Activated naive CD8-positive, alpha-beta T cell treated with anti-CD3 and anti-CD28 coated beads, Interleukin-2, amount 50 U/mL, for 24 hours (primary cell): ENCODE measurements around the gene ABHD17B.
"Not testable (repeated sequence)": the region's sequence is repeated elsewhere in the genome, so short reads cannot be mapped to it uniquely, and the experiment has no call there.

ENCODE experiments used
- ATAC-seq: fragments of 150-1000 bp; cut with Tn5 transposase; one replicate; pipeline ENCODE4 v1.10.0; 2021
- DNase-seq: peaks from one replicate; pipeline ENCODE4 v3.0.0; 2021
- H3K27ac Mint-ChIP-seq: one replicate; pipeline ENCODE4 v1.8.0; 2021; ENCODE audit warnings: mild to moderate bottlenecking, mixed read lengths
- H3K27me3 Mint-ChIP-seq: one replicate; pipeline ENCODE4 v1.8.0; 2021; ENCODE audit warnings: mixed read lengths
- H3K36me3 Mint-ChIP-seq: one replicate; pipeline ENCODE4 v1.8.0; 2021; ENCODE audit warnings: low read depth, mixed read lengths
- H3K4me1 Mint-ChIP-seq: one replicate; pipeline ENCODE4 v1.8.0; 2021; ENCODE audit warnings: mixed read lengths
- H3K4me3 Mint-ChIP-seq: one replicate; pipeline ENCODE4 v1.8.0; 2021; ENCODE audit warnings: mild to moderate bottlenecking, moderate library complexity, mixed read lengths
- H3K9me3 Mint-ChIP-seq: one replicate; pipeline ENCODE4 v1.8.0; 2021; ENCODE audit warnings: mixed read lengths

The ABHD17B gene

DNA sequence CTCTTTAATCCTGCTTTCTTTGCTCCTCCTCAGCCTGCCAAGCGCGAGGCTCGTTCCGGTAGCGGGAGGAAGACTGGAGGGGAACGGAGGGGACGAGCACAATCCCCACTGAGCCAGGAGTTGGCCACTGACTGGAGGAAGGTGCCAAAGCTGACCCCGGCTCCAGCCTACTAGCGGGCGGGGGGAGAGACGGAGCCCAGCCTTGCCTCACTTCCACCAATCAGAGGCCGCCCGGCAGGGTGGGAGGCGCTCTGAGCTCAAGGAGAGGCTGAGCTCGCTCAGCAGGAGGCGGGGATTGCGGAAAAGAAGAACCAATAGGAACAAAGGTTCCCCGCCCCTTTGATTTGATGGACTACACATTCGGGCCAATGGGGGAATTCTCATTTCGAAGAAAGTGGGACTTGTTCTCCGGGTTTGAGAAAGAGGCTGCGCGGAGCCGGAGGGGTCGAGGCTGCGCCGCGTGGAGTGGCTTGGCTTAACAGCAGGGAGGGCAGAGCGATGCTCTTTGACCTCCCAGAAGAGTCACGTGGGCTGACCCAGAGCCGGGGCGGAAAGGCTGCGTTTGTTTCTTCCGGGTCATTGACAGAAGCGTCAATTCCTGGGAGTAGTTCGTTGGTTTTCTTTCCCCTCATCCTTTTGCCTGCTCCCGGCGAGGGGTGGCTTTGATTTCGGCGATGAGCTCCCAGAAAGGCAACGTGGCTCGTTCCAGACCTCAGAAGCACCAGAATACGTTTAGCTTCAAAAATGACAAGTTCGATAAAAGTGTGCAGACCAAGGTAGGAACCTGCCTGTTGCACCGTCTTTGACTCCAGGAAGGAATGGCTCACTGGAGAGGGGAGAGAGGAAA, at the start of gene ABHD17B, which contains the start of gene C9orf85:
Gene ABHD17B (minus strand): TSS at position 133 of the 847 bp plus-strand sequence. CDS start 36,113 bp downstream, outside the sequence.
Gene C9orf85 (plus strand): TSS at position 579 of the 847 bp plus-strand sequence. CDS start 96 bp downstream, at position 675.
- Mint-ChIP-seq H3K27me3 (no peaks in the 10 kb centered on the region), H3K9me3 (no peaks in the 10 kb centered on the region), H3K4me1 (peaks cover 65% of the 10 kb centered on the region), H3K27ac (peak within 1 kb of the TSS; percentile 96), H3K4me3 (peak within 1 kb of the TSS; percentile 99), H3K36me3 (no peaks in the 10 kb centered on the region)
- ATAC-seq, result peak; percentile 96
- peak; percentile 96 for DNase-seq

DNA sequence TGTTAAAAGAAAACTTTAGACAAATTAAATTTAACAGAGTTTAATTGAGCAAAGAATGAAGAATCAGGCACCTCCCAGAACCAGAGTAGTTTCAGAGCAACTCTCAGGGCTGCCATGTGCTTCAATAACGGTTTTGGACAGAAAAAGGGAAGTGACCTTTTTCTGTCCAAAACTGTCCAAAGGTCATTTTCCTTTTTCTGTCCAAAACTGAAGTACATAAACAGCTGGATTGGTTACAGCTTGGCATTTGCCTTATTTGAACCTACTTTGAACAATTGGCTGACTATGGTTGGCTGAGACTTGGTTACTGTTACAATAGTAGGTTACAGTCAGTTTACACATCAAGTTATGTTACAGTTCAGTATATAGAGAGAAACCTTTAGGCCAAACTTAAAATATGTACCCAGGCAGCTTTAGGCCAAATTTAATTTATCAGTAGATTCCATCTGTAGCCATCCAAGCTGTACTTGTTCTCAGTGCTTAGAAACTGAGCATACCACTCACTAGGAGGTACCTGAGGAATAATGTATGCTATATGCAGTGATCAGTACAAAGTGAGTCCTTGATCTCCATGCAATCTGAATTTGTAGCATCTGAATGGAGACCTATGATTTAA, 44.4 kb upstream of the ABHD17B start:
- no peaks in the 10 kb centered on the region for H3K9me3 Mint-ChIP-seq
- no peak overlapping the region for H3K27ac Mint-ChIP-seq
- no peaks in the 10 kb centered on the region for H3K4me1 Mint-ChIP-seq
- DNase-seq (no peak), ATAC-seq (no peak)
- no peaks in the 10 kb centered on the region for H3K27me3 Mint-ChIP-seq
- H3K4me3 Mint-ChIP-seq, result no peak overlapping the region
- peaks cover 2% of the 10 kb centered on the region for H3K36me3 Mint-ChIP-seq

GRCh38 chr9:71954652-71955051, 43.7 kb upstream of the ABHD17B start:
- H3K36me3 Mint-ChIP-seq, H3K4me3 Mint-ChIP-seq, H3K4me1 Mint-ChIP-seq, H3K27me3 Mint-ChIP-seq, DNase-seq, H3K9me3 Mint-ChIP-seq, H3K27ac Mint-ChIP-seq, ATAC-seq: not testable (repeated sequence)

DNA sequence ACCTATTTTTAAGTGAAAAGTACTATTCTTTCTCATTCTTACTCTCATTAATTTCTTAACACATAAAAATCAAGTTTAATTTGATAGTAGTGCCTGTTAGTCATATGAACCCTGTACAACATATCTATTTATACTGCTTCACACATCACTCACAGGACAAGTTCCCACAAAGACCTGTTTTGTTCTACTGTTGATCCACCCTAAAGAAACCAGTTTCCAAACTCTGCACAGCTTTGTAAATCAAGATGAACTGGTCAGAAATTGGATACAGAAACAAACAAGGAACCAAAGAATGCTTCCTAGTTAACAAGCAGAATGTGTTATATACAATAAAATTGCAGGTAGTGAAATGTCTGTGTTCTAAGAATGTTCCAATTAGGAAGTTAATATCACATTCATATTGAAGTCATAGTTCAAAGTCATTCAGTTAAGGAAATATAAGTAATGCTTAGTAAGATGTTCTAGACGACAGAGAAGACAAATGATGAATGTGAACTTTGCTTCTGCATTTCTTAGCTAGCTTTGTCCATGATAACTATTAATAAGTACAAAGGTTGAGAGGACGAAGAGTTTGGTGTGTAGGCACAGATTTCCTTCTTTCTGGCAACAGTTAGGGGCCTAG, 33.9 kb upstream of the ABHD17B start:
- no peak overlapping the region for H3K4me3 Mint-ChIP-seq
- ATAC-seq (no peak), DNase-seq (no peak)
- H3K4me1 Mint-ChIP-seq, result no peaks in the 10 kb centered on the region
- no peaks in the 10 kb centered on the region for H3K9me3 Mint-ChIP-seq
- peaks cover 7% of the 10 kb centered on the region for H3K36me3 Mint-ChIP-seq
- H3K27ac Mint-ChIP-seq, result no peak overlapping the region
- no peaks in the 10 kb centered on the region for H3K27me3 Mint-ChIP-seq

- Mint-ChIP-seq H3K9me3 (no peaks in the 10 kb centered on the region), H3K27me3 (no peaks in the 10 kb centered on the region), H3K36me3 (no peaks in the 10 kb centered on the region), H3K4me3 (no peak overlapping the region), H3K4me1 (peaks cover 3% of the 10 kb centered on the region), H3K27ac (no peak overlapping the region)
- ATAC-seq (no peak), DNase-seq (no peak)
Observed at GRCh38 chr9:71941998-71942567, 31.1 kb upstream of the ABHD17B start.

GRCh38 chr9:71941060-71941568, 30.1 kb upstream of the ABHD17B start:
- ATAC-seq, result no peak
- Mint-ChIP-seq H3K27me3 (no peaks in the 10 kb centered on the region), H3K27ac (no peak overlapping the region), H3K9me3 (no peaks in the 10 kb centered on the region), H3K4me3 (no peak overlapping the region), H3K36me3 (no peaks in the 10 kb centered on the region), H3K4me1 (peaks cover 4% of the 10 kb centered on the region)
- no peak for DNase-seq

- Mint-ChIP-seq H3K4me1 (peaks cover 11% of the 10 kb centered on the region), H3K27me3 (no peaks in the 10 kb centered on the region), H3K27ac (no peak overlapping the region), H3K36me3 (peaks cover 8% of the 10 kb centered on the region), H3K4me3 (no peak overlapping the region), H3K9me3 (no peaks in the 10 kb centered on the region)
- DNase-seq (no peak), ATAC-seq (no peak)
Observed at GRCh38 chr9:71937898-71938297, 26.9 kb upstream of the ABHD17B start.

- H3K36me3 Mint-ChIP-seq, result peaks cover 14% of the 10 kb centered on the region
- peaks cover 12% of the 10 kb centered on the region for H3K4me1 Mint-ChIP-seq
- no peak overlapping the region for H3K4me3 Mint-ChIP-seq
- no peaks in the 10 kb centered on the region for H3K27me3 Mint-ChIP-seq
- ATAC-seq (no peak), DNase-seq (no peak)
- no peaks in the 10 kb centered on the region for H3K9me3 Mint-ChIP-seq
- H3K27ac Mint-ChIP-seq, result no peak overlapping the region
Observed at GRCh38 chr9:71937070-71937625, 26.2 kb upstream of the ABHD17B start.

GRCh38 chr9:71936066-71936465, 25.1 kb upstream of the ABHD17B start:
- peaks cover 21% of the 10 kb centered on the region for H3K36me3 Mint-ChIP-seq
- ATAC-seq (no peak), DNase-seq (no peak)
- no peak overlapping the region for H3K4me3 Mint-ChIP-seq
- no peaks in the 10 kb centered on the region for H3K27me3 Mint-ChIP-seq
- H3K4me1 Mint-ChIP-seq, result peaks cover 12% of the 10 kb centered on the region
- H3K27ac Mint-ChIP-seq, result no peak overlapping the region
- no peaks in the 10 kb centered on the region for H3K9me3 Mint-ChIP-seq

DNA sequence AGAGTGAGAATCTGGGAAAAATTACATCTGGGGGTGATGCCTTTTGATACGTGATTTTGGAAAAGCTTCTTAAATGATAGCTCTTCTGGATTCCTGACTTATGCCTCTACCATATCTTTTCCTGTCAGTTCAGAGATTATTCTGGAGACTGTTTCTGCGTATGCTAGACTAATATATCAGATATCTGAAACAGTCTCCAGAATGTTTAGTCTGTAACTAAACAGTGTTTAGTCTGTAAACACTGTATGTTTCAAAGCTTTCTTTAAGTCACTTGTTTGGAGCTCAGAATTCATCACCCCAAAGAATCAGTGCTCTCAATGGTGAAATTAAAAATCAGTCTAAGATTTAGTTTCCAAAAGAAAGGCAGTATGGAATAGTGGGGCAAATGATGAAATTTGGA, 20.2 kb upstream of the ABHD17B start:
- no peak for ATAC-seq
- peaks cover 26% of the 10 kb centered on the region for H3K36me3 Mint-ChIP-seq
- no peak overlapping the region for H3K27ac Mint-ChIP-seq
- H3K4me3 Mint-ChIP-seq, result no peak overlapping the region
- no peaks in the 10 kb centered on the region for H3K27me3 Mint-ChIP-seq
- DNase-seq, result no peak
- no peaks in the 10 kb centered on the region for H3K9me3 Mint-ChIP-seq
- peaks cover 11% of the 10 kb centered on the region for H3K4me1 Mint-ChIP-seq

GRCh38 chr9:71929791-71930440, 18.9 kb upstream of the ABHD17B start:
- ATAC-seq, result no peak
- Mint-ChIP-seq H3K4me1 (peaks cover 6% of the 10 kb centered on the region), H3K36me3 (peaks cover 28% of the 10 kb centered on the region), H3K27ac (no peak overlapping the region), H3K27me3 (no peaks in the 10 kb centered on the region), H3K9me3 (no peaks in the 10 kb centered on the region), H3K4me3 (no peak overlapping the region)
- DNase-seq, result no peak

DNA sequence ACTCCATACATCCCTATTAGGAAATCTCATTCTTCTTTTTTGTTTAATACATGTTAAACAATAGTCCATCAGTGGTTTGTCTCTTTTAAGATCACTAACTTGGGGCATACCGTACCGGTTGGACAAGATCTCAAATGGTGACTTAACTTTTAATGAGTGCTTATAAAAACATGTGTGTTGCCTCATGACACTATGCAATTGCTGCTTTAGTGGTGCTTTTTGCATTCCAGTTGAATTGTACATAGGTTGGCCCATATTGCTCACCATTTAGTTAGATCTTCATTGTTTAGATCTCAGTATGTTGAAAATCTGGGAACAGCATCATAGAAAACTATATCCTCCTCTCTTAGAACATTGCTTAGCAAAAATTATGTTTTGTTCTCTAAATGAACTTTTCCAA, 18.2 kb upstream of the ABHD17B start:
- Mint-ChIP-seq H3K27ac (no peak overlapping the region), H3K4me3 (no peak overlapping the region), H3K4me1 (peaks cover 5% of the 10 kb centered on the region), H3K36me3 (peaks cover 29% of the 10 kb centered on the region), H3K9me3 (no peaks in the 10 kb centered on the region), H3K27me3 (no peaks in the 10 kb centered on the region)
- ATAC-seq, result no peak
- no peak for DNase-seq

- Mint-ChIP-seq H3K27me3 (no peaks in the 10 kb centered on the region), H3K36me3 (peaks cover 31% of the 10 kb centered on the region), H3K4me1 (peaks cover 8% of the 10 kb centered on the region), H3K9me3 (no peaks in the 10 kb centered on the region), H3K4me3 (no peak overlapping the region), H3K27ac (no peak overlapping the region)
- no peak for ATAC-seq
- no peak for DNase-seq
Observed at GRCh38 chr9:71928806-71929205, 17.8 kb upstream of the ABHD17B start.

GRCh38 chr9:71928376-71928775, 17.4 kb upstream of the ABHD17B start:
- Mint-ChIP-seq H3K4me1 (peaks cover 8% of the 10 kb centered on the region), H3K4me3 (no peak overlapping the region), H3K36me3 (peaks cover 28% of the 10 kb centered on the region), H3K9me3 (no peaks in the 10 kb centered on the region), H3K27ac (no peak overlapping the region), H3K27me3 (no peaks in the 10 kb centered on the region)
- no peak for ATAC-seq
- no peak for DNase-seq
